ENCODE measurements around the gene SDR42E2. TPM values are rescaled to one million over a fixed set of nuclear protein-coding genes. Genes with fewer than 3 reads are reported as not detected.

The SDR42E2 gene
- total RNA-seq, 1 donor, result not detected

DNA sequence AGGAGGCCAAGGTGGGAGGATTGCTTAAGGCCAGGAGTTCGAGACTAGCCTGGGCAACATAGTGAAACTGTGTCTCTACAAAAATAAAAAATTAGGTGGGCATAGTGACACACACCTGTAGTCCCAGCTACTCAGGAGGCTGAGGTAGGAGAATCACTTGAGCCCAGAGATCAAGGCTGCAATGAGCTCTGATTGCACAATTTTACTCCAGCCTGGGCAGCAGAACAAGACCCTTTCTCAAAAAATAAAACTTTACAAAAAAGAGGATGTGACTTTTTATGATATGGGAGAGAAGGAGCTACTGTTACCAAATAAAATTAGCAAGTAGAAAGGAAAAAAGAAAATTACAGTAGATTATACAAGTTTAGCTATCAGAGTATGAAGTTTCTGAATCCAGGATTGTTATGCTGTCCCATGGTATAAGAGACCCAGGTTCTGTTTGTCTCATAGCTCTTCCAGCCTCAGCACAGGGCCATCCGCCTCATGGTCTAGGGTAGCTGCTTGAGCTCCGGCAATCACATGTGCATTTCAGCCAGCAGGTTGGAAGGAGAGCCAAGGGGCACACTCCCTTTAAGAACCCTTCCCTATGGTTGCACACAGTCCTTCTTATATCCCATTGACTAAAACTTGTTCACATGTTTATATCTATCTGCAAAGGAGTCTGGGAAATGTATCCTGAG is 57.2 kb downstream of the SDR42E2 start:
- DNase-seq (ENCODE audit: low read depth), result no peak
- H3K4me3 ChIP-seq (ENCODE audit: low read depth, low read length), result no peak overlapping the region
- TF ChIP-seq, protein P1, sequence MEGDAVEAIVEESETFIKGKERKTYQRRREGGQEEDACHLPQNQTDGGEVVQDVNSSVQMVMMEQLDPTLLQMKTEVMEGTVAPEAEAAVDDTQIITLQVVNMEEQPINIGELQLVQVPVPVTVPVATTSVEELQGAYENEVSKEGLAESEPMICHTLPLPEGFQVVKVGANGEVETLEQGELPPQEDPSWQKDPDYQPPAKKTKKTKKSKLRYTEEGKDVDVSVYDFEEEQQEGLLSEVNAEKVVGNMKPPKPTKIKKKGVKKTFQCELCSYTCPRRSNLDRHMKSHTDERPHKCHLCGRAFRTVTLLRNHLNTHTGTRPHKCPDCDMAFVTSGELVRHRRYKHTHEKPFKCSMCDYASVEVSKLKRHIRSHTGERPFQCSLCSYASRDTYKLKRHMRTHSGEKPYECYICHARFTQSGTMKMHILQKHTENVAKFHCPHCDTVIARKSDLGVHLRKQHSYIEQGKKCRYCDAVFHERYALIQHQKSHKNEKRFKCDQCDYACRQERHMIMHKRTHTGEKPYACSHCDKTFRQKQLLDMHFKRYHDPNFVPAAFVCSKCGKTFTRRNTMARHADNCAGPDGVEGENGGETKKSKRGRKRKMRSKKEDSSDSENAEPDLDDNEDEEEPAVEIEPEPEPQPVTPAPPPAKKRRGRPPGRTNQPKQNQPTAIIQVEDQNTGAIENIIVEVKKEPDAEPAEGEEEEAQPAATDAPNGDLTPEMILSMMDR (IDR thresholded peaks at IDR 0.05; ENCODE audit: insufficient read depth, low read length), result no peak

DNA sequence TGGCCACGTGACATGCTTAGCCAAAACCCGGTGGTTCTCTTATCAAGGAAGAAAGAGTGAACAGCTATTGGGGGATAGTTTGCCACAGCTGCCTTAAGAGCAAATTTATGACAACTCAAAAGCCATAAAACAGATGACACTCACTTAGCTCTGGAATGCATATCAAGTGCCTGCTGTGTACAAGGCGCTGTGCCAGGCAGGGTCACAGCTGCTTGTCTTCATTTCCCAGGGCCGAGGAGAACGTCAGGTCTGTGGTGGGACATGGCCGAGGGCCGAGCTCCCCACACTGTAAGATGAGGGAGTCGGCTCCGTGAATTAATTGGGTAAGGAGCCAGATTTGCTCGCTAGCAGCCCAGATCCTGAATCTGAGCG is 57.7 kb downstream of the SDR42E2 start:
- no peak overlapping the region for H3K4me3 ChIP-seq (ENCODE audit: low read depth, low read length)
- DNase-seq (ENCODE audit: low read depth), result no peak
- TF ChIP-seq, protein P1 (IDR thresholded peaks at IDR 0.05; ENCODE audit: insufficient read depth, low read length), result no peak

DNA sequence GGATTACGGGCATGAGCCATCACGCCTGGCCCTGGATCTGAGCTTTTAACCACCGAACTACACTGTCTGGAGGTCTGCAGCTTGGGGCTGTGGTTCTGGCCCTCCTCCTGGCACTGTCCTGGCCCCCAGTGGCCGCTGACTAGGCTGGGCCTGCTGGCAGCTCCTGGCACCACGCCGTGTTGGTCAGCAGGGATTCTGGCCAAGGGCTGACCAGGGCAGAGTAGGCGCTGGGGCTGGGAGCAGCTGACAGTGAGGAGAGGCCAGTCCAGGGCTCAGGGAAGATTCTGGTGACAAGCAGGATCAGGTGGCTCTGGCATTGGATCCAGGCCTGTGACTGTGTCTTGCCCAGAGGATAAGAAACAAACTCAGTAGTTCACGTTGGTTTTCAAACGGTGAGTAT is 58.4 kb downstream of the SDR42E2 start:
- DNase-seq (ENCODE audit: low read depth), result no peak
- TF ChIP-seq, protein P1 (IDR thresholded peaks at IDR 0.05; ENCODE audit: insufficient read depth, low read length), result no peak

DNA sequence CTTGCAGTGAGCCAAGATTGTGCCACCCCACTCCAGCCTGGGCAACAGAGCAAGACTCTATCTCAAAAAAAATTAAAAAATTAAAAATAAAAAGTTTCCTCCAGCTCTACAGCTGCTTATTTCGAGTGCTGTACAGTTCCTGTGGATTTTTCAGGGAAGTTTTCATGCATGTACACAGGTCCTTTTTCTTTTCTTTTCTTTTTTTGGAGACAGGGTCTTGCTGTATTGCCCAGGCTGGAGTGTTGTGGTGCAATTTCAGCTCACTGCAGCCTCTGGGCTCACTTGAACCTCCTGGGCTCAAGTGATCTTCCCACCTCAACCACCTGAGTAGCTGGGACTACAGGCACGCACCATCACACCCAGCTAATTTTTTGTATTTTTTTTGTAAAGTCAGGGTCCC is 59.7 kb downstream of the SDR42E2 start:
- TF ChIP-seq, protein P1 (IDR thresholded peaks at IDR 0.05; ENCODE audit: insufficient read depth, low read length), result no peak
- no peak overlapping the region for H3K4me3 ChIP-seq (ENCODE audit: low read depth, low read length)
- no peak for DNase-seq (ENCODE audit: low read depth)

More for the DNA sequence above, 58.4 kb downstream of the SDR42E2 start:
- H3K4me3 ChIP-seq (ENCODE audit: low read depth, low read length), result no peak overlapping the region

DNA sequence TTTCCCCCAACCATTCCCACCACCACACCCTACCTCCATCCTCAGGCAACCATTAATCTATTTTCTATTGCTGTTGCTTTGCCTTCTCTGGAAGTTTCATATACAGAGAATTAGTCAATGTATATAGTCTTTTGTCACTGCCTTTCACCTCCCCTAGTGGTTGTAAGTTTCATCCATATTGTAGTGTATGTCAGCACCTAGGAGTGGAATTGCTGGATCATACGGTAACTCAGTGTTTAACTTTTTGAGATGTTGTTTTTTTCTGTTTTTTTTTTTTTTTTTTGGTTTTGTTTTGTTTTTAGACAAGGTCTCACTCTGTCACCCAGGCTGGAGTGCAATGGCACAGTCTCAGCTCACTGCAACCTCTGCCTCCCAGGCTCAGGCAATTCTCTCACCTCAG is 60.7 kb downstream of the SDR42E2 start:
- DNase-seq (ENCODE audit: low read depth), result no peak
- TF ChIP-seq, protein P1 (IDR thresholded peaks at IDR 0.05; ENCODE audit: insufficient read depth, low read length), result no peak
- H3K4me3 ChIP-seq (ENCODE audit: low read depth, low read length), result no peak overlapping the region

GRCh38 chr16:22225060-22225459 is 62.8 kb downstream of the SDR42E2 start:
- DNase-seq (ENCODE audit: low read depth), result no peak
- H3K4me3 ChIP-seq (ENCODE audit: low read depth, low read length), result no peak overlapping the region
- TF ChIP-seq, protein P1 (IDR thresholded peaks at IDR 0.05; ENCODE audit: insufficient read depth, low read length), result no peak

GRCh38 chr16:22229889-22230288 is 67.6 kb downstream of the SDR42E2 start:
- TF ChIP-seq, protein P1 (IDR thresholded peaks at IDR 0.05; ENCODE audit: insufficient read depth, low read length), result no peak
- no peak overlapping the region for H3K4me3 ChIP-seq (ENCODE audit: low read depth, low read length)
- no peak for DNase-seq (ENCODE audit: low read depth)

Measured in fibroblast of the aortic adventitia (primary cell).